H54 (cell line): ENCODE results near the gene RAB8A.
A peak's percentile ranks its signal among the peaks of the same experiment; 100 is the strongest.
"Not testable (repeated sequence)": the region's sequence is repeated elsewhere in the genome, so short reads cannot be mapped to it uniquely, and the experiment has no call there.

Source experiments
- DNase-seq: peaks from one replicate; pipeline ENCODE4 v3.0.0; 2011; ENCODE audit warnings: low spot score, mixed read lengths; ENCODE audit not compliant: insufficient read length
- FAIRE-seq: peaks from 3 replicates; lab custom pipeline; 2011; peaks lifted over from hg19 to GRCh38; lab: Jason Lieb, UNC
- POLR2A ChIP-seq: IDR thresholded peaks from 2 replicates; pipeline ENCODE4 v1.6.1; 2011; ENCODE audit warnings: low read depth, mild to moderate bottlenecking, low read length

Gene RAB8A

GRCh38 chr19:16155128-16155527, 43.4 kb downstream of the RAB8A start:
- FAIRE-seq (no peak), DNase-seq (no peak)
- TF ChIP-seq POLR2A, result no peak

GRCh38 chr19:16156904-16157303, 45.2 kb downstream of the RAB8A start:
- DNase-seq, result no peak
- no peak for TF ChIP-seq POLR2A

GRCh38 chr19:16157601-16158000, 45.9 kb downstream of the RAB8A start:
- no peak for DNase-seq
- no peak for FAIRE-seq
- TF ChIP-seq POLR2A, result no peak

More at GRCh38 chr19:16156904-16157303, 45.2 kb downstream of the RAB8A start:
- FAIRE-seq, result no peak

- FAIRE-seq (no peak), DNase-seq (no peak)
- TF ChIP-seq POLR2A, result no peak
Observed at GRCh38 chr19:16159655-16160054, 48.0 kb downstream of the RAB8A start.

- no peak for TF ChIP-seq POLR2A
- DNase-seq (no peak), FAIRE-seq (no peak)
Observed at GRCh38 chr19:16160445-16160942, 48.8 kb downstream of the RAB8A start.

GRCh38 chr19:16160943-16161560, 49.4 kb downstream of the RAB8A start:
- FAIRE-seq (peak; percentile 60), DNase-seq (peak; percentile 74)
- no peak for TF ChIP-seq POLR2A

GRCh38 chr19:16161840-16162239, 50.2 kb downstream of the RAB8A start:
- DNase-seq, result no peak
- TF ChIP-seq POLR2A, result no peak
- FAIRE-seq, result peak; percentile 57

- no peak for DNase-seq
- FAIRE-seq, result no peak
- TF ChIP-seq POLR2A, result no peak
Observed at GRCh38 chr19:16164222-16164890, 52.7 kb downstream of the RAB8A start.

GRCh38 chr19:16166417-16166816, 54.7 kb downstream of the RAB8A start:
- FAIRE-seq, result no peak
- no peak for TF ChIP-seq POLR2A
- no peak for DNase-seq

GRCh38 chr19:16167055-16167454, 55.4 kb downstream of the RAB8A start:
- no peak for TF ChIP-seq POLR2A
- DNase-seq (no peak), FAIRE-seq (no peak)

- FAIRE-seq (no peak), DNase-seq (no peak)
Observed at GRCh38 chr19:16168465-16169081, 56.9 kb downstream of the RAB8A start.

GRCh38 chr19:16170134-16170533, 58.4 kb downstream of the RAB8A start:
- TF ChIP-seq POLR2A, result no peak
- no peak for FAIRE-seq
- no peak for DNase-seq

More at GRCh38 chr19:16168465-16169081, 56.9 kb downstream of the RAB8A start:
- no peak for TF ChIP-seq POLR2A

- TF ChIP-seq POLR2A, result no peak
- no peak for FAIRE-seq
Observed at GRCh38 chr19:16175954-16176353, 64.3 kb downstream of the RAB8A start.

GRCh38 chr19:16178866-16179265, 67.2 kb downstream of the RAB8A start:
- not testable (repeated sequence) for FAIRE-seq, DNase-seq

More at GRCh38 chr19:16175954-16176353, 64.3 kb downstream of the RAB8A start:
- no peak for DNase-seq
